ENCODE measurements around the gene PPDPF. TPM values are rescaled to one million over a fixed set of nuclear protein-coding genes. Genes with fewer than 3 reads are reported as not detected.

PPDPF gene
- total and polyA plus RNA-seq, 2 donors (not counting 1 experiment from before 2014, with no cell fraction given), result 34.0 to 58.0 TPM

DNA sequence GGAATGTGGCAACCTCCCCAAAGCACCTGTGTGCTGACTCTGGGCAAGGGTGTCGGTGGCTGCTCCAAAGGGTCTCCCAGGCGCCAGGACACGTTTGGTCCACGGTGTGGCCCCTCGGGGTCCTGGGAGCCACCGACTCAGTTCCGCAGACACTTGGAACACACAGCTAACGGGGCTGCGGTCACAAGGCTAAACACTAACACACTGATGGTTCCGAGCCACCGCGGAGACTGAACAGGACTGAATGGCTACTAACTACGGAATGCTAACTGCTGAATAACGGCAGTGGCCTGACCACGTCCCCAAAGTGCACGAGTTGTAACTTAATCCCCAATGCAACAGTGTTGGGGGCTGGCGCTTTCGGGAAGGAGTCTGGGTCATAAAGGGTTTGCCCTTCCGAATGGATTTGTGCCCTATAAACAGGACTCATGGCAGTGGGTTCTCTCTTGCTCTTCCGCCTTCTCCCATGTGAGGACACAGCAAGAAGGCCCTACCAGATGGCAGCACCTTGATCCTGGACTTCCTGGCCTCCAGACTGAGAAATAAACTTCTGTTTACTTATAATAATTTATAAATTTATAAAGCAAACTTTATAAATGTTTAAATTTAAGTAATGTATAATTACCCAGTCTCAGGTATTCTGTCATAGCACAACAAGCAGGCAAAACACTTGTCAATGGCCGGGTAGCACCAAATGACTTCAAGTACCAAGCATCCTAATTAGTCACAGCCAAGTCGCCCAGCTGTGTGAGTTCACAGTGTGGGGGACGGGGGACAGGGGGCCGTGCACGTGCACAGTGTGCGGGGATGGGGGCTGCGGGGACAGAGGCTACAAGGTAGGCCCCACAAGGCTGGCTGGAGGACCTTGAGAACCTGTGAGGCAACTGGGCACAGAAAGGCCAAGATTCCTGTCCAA is 19.4 kb upstream of the PPDPF start:
- no peak for DNase-seq (ENCODE audit: low read depth in 2 of 2)
- Histone ChIP-seq H4K20me1 (ENCODE audit: control insufficient read depth, extremely low read depth, insufficient read depth, low read length) (no peaks in the 10 kb centered on the region), H3K9ac (ENCODE audit: insufficient read depth, low read length) (no peak overlapping the region), H3K27me3 (ENCODE audit: control insufficient read depth, insufficient read depth, low read length) (peaks cover 6% of the 10 kb centered on the region), H3K4me2 (ENCODE audit: extremely low read depth, insufficient read depth, low read length) (no peak overlapping the region), H3K9me3 (ENCODE audit: control insufficient read depth, insufficient read depth, low read depth, low read length) (no peaks in the 10 kb centered on the region), H3K4me3 (replicated peaks in 1 of 4; ENCODE audit: control extremely low read depth in 1 of 4, insufficient read depth in 1 of 4, low read depth in 3 of 4, low read length in 4 of 4) (no peak overlapping the region), H3K4me1 (ENCODE audit: control insufficient read depth, extremely low read depth, insufficient read depth, low read length) (no peaks in the 10 kb centered on the region), H2AFZ (ENCODE audit: low read length) (no peak overlapping the region), H3K79me2 (ENCODE audit: control insufficient read depth, insufficient read depth, low read length) (no peaks in the 10 kb centered on the region), H3K27ac (ENCODE audit: insufficient read depth, low read length) (no peak overlapping the region), H3K36me3 (ENCODE audit: control insufficient read depth, insufficient read depth, low read length) (no peaks in the 10 kb centered on the region)
- TF ChIP-seq, protein P1, sequence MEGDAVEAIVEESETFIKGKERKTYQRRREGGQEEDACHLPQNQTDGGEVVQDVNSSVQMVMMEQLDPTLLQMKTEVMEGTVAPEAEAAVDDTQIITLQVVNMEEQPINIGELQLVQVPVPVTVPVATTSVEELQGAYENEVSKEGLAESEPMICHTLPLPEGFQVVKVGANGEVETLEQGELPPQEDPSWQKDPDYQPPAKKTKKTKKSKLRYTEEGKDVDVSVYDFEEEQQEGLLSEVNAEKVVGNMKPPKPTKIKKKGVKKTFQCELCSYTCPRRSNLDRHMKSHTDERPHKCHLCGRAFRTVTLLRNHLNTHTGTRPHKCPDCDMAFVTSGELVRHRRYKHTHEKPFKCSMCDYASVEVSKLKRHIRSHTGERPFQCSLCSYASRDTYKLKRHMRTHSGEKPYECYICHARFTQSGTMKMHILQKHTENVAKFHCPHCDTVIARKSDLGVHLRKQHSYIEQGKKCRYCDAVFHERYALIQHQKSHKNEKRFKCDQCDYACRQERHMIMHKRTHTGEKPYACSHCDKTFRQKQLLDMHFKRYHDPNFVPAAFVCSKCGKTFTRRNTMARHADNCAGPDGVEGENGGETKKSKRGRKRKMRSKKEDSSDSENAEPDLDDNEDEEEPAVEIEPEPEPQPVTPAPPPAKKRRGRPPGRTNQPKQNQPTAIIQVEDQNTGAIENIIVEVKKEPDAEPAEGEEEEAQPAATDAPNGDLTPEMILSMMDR (conservative IDR thresholded peaks at IDR 0.05 in 1 of 2, IDR thresholded peaks at IDR 0.05 in 1 of 2; ENCODE audit: low read depth in 1 of 2, low read length in 2 of 2), result no peak
- no peak for TF ChIP-seq EZH2 (IDR thresholded peaks at IDR 0.05; ENCODE audit: low read length, missing control alignments)

DNA sequence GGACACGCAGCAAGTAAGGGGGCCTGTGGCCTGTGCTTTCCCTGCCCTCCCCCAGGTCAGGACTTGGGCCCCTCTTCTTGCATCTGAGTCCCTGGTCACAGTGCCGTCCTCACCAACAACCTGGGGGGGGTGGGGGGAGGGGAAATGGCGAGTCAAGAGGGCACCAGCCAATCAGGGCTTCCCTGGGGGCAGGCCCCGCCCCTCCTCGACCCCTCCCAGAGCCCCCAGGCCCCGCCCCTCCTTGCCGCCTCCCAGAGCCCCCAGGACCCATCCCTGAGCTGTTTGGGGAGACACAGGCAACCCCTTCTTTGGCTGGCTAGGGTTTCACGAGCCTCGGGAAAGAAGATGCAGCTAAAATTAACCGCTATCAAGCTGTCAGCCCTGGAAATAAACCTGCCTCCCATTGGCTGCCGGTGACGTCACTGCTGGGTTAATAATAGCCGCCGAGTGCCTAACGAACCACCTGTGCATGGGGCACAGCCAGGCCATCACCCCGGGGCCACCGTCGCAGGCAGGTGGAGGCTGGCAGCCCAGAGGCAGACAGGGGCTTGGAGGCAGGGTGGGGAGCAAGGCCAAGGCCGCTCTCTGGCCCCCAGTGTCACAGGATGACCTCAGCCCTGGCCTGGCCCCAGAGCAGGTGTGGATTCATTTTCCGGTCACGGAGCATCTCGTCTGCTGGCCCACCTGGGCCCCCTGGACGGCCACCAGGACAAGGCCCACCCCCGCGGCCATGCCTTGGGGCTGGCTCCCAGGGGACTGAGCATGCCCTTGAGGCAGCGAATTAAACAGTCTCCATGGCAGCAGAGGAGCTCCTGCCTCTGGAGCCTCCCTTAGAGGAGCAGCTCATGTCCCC is 18.5 kb upstream of the PPDPF start:
- Histone ChIP-seq H3K79me2 (ENCODE audit: control insufficient read depth, insufficient read depth, low read length) (no peaks in the 10 kb centered on the region), H2AFZ (ENCODE audit: low read length) (no peak overlapping the region), H3K4me2 (ENCODE audit: extremely low read depth, insufficient read depth, low read length) (no peak overlapping the region), H3K4me1 (ENCODE audit: control insufficient read depth, extremely low read depth, insufficient read depth, low read length) (no peaks in the 10 kb centered on the region), H3K4me3 (replicated peaks in 1 of 4; ENCODE audit: control extremely low read depth in 1 of 4, insufficient read depth in 1 of 4, low read depth in 3 of 4, low read length in 4 of 4) (no peak overlapping the region), H4K20me1 (ENCODE audit: control insufficient read depth, extremely low read depth, insufficient read depth, low read length) (no peaks in the 10 kb centered on the region), H3K9ac (ENCODE audit: insufficient read depth, low read length) (no peak overlapping the region), H3K27ac (ENCODE audit: insufficient read depth, low read length) (no peak overlapping the region), H3K9me3 (ENCODE audit: control insufficient read depth, insufficient read depth, low read depth, low read length) (no peaks in the 10 kb centered on the region), H3K36me3 (ENCODE audit: control insufficient read depth, insufficient read depth, low read length) (no peaks in the 10 kb centered on the region), H3K27me3 (ENCODE audit: control insufficient read depth, insufficient read depth, low read length) (peaks cover 6% of the 10 kb centered on the region)
- no peak for DNase-seq (ENCODE audit: low read depth in 2 of 2)
- TF ChIP-seq, protein P1 (conservative IDR thresholded peaks at IDR 0.05 in 1 of 2, IDR thresholded peaks at IDR 0.05 in 1 of 2; ENCODE audit: low read depth in 1 of 2, low read length in 2 of 2), result no peak
- no peak for TF ChIP-seq EZH2 (IDR thresholded peaks at IDR 0.05; ENCODE audit: low read length, missing control alignments)

DNA sequence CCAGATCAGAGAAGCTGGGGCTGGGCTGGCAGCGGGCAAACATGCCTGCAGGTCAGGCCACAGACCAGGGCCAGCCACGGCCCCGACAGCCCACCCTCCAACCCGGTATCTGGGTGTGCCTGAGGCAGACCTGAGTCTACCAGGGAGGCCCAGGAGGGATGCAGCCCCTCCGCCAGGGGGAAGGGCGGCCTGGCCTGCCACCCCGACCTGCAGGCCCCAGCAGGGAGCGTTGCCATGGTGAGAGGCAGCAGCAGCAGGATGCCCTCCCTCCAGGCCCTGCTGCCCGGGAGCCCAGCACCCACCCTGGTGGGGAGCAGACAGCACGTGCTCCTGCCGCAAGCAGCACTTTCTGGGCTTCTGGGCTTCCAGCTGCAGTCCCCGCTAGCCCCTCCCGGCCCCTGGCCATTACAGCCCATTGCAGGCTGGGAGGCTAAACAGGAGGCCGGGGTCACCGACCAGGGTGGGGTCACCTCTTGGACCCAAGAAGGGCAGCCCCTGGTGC is 17.8 kb upstream of the PPDPF start:
- no peak overlapping the region for H3K27ac ChIP-seq (ENCODE audit: insufficient read depth, low read length)
- no peaks in the 10 kb centered on the region for H3K9me3 ChIP-seq (ENCODE audit: control insufficient read depth, insufficient read depth, low read depth, low read length)
- no peak overlapping the region for H3K9ac ChIP-seq (ENCODE audit: insufficient read depth, low read length)
- no peak overlapping the region for H3K4me2 ChIP-seq (ENCODE audit: extremely low read depth, insufficient read depth, low read length)
- no peaks in the 10 kb centered on the region for H3K36me3 ChIP-seq (ENCODE audit: control insufficient read depth, insufficient read depth, low read length)
- TF ChIP-seq, protein P1 (conservative IDR thresholded peaks at IDR 0.05 in 1 of 2, IDR thresholded peaks at IDR 0.05 in 1 of 2; ENCODE audit: low read depth in 1 of 2, low read length in 2 of 2), result no peak
- TF ChIP-seq EZH2 (IDR thresholded peaks at IDR 0.05; ENCODE audit: low read length, missing control alignments), result no peak
- H4K20me1 ChIP-seq (ENCODE audit: control insufficient read depth, extremely low read depth, insufficient read depth, low read length), result no peaks in the 10 kb centered on the region
- no peaks in the 10 kb centered on the region for H3K79me2 ChIP-seq (ENCODE audit: control insufficient read depth, insufficient read depth, low read length)
- H3K27me3 ChIP-seq (ENCODE audit: control insufficient read depth, insufficient read depth, low read length), result peaks cover 6% of the 10 kb centered on the region
- H3K4me3 ChIP-seq (replicated peaks in 1 of 4; ENCODE audit: control extremely low read depth in 1 of 4, insufficient read depth in 1 of 4, low read depth in 3 of 4, low read length in 4 of 4), result no peak overlapping the region
- no peaks in the 10 kb centered on the region for H3K4me1 ChIP-seq (ENCODE audit: control insufficient read depth, extremely low read depth, insufficient read depth, low read length)
- no peak overlapping the region for H2AFZ ChIP-seq (ENCODE audit: low read length)
- no peak for DNase-seq (ENCODE audit: low read depth in 2 of 2)
